ENCODE measurements around the gene HPSE2. TPM values are rescaled to one million over a fixed set of nuclear protein-coding genes. Genes with fewer than 3 reads are reported as not detected.

HPSE2 gene
- total and polyA plus RNA-seq, 2 experiments from 2014 or later, result 0.10 to 0.24 TPM

DNA sequence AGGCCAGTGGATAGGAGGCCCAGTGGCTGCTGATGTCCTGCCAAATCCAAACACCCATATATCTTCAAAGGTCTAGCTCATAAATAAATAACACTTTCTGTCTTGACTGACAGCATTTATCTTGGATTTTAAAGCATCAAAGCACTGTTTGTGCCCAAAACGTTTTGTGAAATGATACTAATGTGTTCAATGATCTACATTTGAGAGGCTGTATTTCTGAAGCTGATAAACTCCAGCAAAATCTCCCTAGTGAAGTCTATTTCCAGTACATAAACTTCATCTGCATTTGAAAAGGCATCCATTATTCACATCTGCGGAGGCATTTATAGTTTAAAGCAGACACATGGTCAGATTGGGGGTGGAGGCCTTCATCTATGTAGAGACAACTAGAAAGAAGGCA lies 276.3 kb downstream of the HPSE2 start:
- Histone ChIP-seq H3K27ac (ENCODE audit: low read depth) (no peak overlapping the region), H3K4me3 (no peak overlapping the region), H3K79me2 (replicated peaks; ENCODE audit: insufficient read depth) (no peaks in the 10 kb centered on the region), H4K20me1 (replicated peaks; ENCODE audit: insufficient read depth) (no peaks in the 10 kb centered on the region), H3K36me3 (ENCODE audit: insufficient read depth) (no peaks in the 10 kb centered on the region), H3F3A (replicated peaks; ENCODE audit: low read depth) (no peaks in the 10 kb centered on the region), H2AFZ (no peak overlapping the region), H3K27me3 (ENCODE audit: insufficient read depth) (no peaks in the 10 kb centered on the region), H3K9me2 (ENCODE audit: insufficient read depth) (no peaks in the 10 kb centered on the region), H3K4me1 (ENCODE audit: insufficient read depth) (no peaks in the 10 kb centered on the region), H3K4me2 (no peak overlapping the region)
- no peak for TF ChIP-seq ETS1 (IDR thresholded peaks at IDR 0.05)
- TF ChIP-seq JUNB (IDR thresholded peaks at IDR 0.05; ENCODE audit: unreplicated experiment), result no peak
- no peak for TF ChIP-seq EZH2phosphoT487 (IDR thresholded peaks at IDR 0.05; ENCODE audit: unreplicated experiment)
- TF ChIP-seq, protein P1, sequence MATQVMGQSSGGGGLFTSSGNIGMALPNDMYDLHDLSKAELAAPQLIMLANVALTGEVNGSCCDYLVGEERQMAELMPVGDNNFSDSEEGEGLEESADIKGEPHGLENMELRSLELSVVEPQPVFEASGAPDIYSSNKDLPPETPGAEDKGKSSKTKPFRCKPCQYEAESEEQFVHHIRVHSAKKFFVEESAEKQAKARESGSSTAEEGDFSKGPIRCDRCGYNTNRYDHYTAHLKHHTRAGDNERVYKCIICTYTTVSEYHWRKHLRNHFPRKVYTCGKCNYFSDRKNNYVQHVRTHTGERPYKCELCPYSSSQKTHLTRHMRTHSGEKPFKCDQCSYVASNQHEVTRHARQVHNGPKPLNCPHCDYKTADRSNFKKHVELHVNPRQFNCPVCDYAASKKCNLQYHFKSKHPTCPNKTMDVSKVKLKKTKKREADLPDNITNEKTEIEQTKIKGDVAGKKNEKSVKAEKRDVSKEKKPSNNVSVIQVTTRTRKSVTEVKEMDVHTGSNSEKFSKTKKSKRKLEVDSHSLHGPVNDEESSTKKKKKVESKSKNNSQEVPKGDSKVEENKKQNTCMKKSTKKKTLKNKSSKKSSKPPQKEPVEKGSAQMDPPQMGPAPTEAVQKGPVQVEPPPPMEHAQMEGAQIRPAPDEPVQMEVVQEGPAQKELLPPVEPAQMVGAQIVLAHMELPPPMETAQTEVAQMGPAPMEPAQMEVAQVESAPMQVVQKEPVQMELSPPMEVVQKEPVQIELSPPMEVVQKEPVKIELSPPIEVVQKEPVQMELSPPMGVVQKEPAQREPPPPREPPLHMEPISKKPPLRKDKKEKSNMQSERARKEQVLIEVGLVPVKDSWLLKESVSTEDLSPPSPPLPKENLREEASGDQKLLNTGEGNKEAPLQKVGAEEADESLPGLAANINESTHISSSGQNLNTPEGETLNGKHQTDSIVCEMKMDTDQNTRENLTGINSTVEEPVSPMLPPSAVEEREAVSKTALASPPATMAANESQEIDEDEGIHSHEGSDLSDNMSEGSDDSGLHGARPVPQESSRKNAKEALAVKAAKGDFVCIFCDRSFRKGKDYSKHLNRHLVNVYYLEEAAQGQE (IDR thresholded peaks at IDR 0.05; ENCODE audit: unreplicated experiment), result no peak
- TF ChIP-seq POLR2AphosphoS5 (IDR thresholded peaks at IDR 0.05; ENCODE audit: low read depth), result no peak
- no peak for TF ChIP-seq NANOG (IDR thresholded peaks at IDR 0.05; ENCODE audit: borderline replicate concordance)
- TF ChIP-seq, protein P2, sequence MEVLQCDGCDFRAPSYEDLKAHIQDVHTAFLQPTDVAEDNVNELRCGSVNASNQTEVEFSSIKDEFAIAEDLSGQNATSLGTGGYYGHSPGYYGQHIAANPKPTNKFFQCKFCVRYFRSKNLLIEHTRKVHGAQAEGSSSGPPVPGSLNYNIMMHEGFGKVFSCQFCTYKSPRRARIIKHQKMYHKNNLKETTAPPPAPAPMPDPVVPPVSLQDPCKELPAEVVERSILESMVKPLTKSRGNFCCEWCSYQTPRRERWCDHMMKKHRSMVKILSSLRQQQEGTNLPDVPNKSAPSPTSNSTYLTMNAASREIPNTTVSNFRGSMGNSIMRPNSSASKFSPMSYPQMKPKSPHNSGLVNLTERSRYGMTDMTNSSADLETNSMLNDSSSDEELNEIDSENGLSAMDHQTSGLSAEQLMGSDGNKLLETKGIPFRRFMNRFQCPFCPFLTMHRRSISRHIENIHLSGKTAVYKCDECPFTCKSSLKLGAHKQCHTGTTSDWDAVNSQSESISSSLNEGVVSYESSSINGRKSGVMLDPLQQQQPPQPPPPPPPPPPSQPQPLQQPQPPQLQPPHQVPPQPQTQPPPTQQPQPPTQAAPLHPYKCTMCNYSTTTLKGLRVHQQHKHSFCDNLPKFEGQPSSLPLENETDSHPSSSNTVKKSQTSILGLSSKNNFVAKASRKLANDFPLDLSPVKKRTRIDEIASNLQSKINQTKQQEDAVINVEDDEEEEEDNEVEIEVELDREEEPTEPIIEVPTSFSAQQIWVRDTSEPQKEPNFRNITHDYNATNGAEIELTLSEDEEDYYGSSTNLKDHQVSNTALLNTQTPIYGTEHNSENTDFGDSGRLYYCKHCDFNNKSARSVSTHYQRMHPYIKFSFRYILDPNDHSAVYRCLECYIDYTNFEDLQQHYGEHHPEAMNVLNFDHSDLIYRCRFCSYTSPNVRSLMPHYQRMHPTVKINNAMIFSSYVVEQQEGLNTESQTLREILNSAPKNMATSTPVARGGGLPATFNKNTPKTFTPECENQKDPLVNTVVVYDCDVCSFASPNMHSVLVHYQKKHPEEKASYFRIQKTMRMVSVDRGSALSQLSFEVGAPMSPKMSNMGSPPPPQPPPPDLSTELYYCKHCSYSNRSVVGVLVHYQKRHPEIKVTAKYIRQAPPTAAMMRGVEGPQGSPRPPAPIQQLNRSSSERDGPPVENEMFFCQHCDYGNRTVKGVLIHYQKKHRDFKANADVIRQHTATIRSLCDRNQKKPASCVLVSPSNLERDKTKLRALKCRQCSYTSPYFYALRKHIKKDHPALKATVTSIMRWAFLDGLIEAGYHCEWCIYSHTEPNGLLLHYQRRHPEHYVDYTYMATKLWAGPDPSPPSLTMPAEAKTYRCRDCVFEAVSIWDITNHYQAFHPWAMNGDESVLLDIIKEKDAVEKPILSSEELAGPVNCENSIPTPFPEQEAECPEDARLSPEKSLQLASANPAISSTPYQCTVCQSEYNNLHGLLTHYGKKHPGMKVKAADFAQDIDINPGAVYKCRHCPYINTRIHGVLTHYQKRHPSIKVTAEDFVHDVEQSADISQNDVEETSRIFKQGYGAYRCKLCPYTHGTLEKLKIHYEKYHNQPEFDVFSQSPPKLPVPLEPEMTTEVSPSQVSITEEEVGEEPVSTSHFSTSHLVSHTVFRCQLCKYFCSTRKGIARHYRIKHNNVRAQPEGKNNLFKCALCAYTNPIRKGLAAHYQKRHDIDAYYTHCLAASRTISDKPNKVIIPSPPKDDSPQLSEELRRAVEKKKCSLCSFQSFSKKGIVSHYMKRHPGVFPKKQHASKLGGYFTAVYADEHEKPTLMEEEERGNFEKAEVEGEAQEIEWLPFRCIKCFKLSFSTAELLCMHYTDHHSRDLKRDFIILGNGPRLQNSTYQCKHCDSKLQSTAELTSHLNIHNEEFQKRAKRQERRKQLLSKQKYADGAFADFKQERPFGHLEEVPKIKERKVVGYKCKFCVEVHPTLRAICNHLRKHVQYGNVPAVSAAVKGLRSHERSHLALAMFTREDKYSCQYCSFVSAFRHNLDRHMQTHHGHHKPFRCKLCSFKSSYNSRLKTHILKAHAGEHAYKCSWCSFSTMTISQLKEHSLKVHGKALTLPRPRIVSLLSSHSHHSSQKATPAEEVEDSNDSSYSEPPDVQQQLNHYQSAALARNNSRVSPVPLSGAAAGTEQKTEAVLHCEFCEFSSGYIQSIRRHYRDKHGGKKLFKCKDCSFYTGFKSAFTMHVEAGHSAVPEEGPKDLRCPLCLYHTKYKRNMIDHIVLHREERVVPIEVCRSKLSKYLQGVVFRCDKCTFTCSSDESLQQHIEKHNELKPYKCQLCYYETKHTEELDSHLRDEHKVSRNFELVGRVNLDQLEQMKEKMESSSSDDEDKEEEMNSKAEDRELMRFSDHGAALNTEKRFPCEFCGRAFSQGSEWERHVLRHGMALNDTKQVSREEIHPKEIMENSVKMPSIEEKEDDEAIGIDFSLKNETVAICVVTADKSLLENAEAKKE (CRISPR knock-in tag; IDR thresholded peaks at IDR 0.05), result no peak
- no peak for TF ChIP-seq ZNF114 (CRISPR knock-in tag; IDR thresholded peaks at IDR 0.05)
- H3K27ac Mint-ChIP-seq, result no peak overlapping the region
- H3K36me3 Mint-ChIP-seq (ENCODE audit: low read depth), result no peaks in the 10 kb centered on the region
- H3K27me3 Mint-ChIP-seq (ENCODE audit: insufficient read depth, low read depth, poor library complexity), result no peaks in the 10 kb centered on the region
- DNase-seq (ENCODE audit: low spot score) (no peak), ATAC-seq (no peak)
- no peaks in the 10 kb centered on the region for H3K9me3 Mint-ChIP-seq
- H3K4me3 Mint-ChIP-seq, result no peak overlapping the region
- peaks cover 9% of the 10 kb centered on the region; the same call in 2 of the 3 replicates for H3K4me1 Mint-ChIP-seq

All from GM23338 (cell line).